Nephron (organoid): ENCODE measurements around the gene TCF4.

Source experiments
- H3K27ac Mint-ChIP-seq, 3 experiments: 2 replicates each; pipeline ENCODE4 v1.8.0; 2020; ENCODE audit warnings: mixed read lengths in 3 of 3, mild to moderate bottlenecking in 2 of 3, moderate library complexity in 1 of 3
- H3K27me3 Mint-ChIP-seq: 2 replicates; pipeline ENCODE4 v1.8.0; 2021; ENCODE audit warnings: low read depth, mild to moderate bottlenecking, moderate library complexity, mixed read lengths
- H3K36me3 Mint-ChIP-seq: 2 replicates; pipeline ENCODE4 v1.8.0; 2020; ENCODE audit warnings: low read depth, mixed read lengths
- H3K4me1 Mint-ChIP-seq: 2 replicates; pipeline ENCODE4 v1.8.0; 2020; ENCODE audit warnings: mixed read lengths
- H3K4me3 Mint-ChIP-seq, 3 experiments: 2 replicates each; pipeline ENCODE4 v1.8.0; 2020; ENCODE audit warnings: mild to moderate bottlenecking in 3 of 3, mixed read lengths in 3 of 3, moderate library complexity in 2 of 3
- H3K9me3 Mint-ChIP-seq: 2 replicates; pipeline ENCODE4 v1.8.0; 2020; ENCODE audit warnings: mixed read lengths
- CTCF ChIP-seq, 3 experiments: fragments of 200-600 bp; sonication (generic); IDR thresholded peaks; one replicate each; pipeline ENCODE4 v1.5.0; 2021; ENCODE audit warnings: antibody characterized with exemption in 3 of 3; ENCODE audit not compliant: unreplicated experiment in 3 of 3

The TCF4 gene

GRCh38 chr18:55261253-55261652 lies 326.7 kb downstream of the TCF4 start:
- H3K36me3 Mint-ChIP-seq = peaks cover 68% of the 10 kb centered on the region
- no peaks in the 10 kb centered on the region for H3K9me3 Mint-ChIP-seq
- no peaks in the 10 kb centered on the region for H3K27me3 Mint-ChIP-seq
- no peak overlapping the region for H3K4me3 Mint-ChIP-seq
- no peak overlapping the region for H3K27ac Mint-ChIP-seq
- H3K4me1 Mint-ChIP-seq = peaks cover 22% of the 10 kb centered on the region
- no peak for TF ChIP-seq CTCF (IDR thresholded peaks at IDR 0.05; ENCODE audit: unreplicated experiment in 3 of 3)

- Mint-ChIP-seq H3K36me3 (peaks cover 77% of the 10 kb centered on the region), H3K4me3 (no peak overlapping the region), H3K9me3 (no peaks in the 10 kb centered on the region), H3K27ac (no peak overlapping the region), H3K27me3 (no peaks in the 10 kb centered on the region), H3K4me1 (peaks cover under 1% of the 10 kb centered on the region)
- TF ChIP-seq CTCF (IDR thresholded peaks at IDR 0.05; ENCODE audit: unreplicated experiment in 3 of 3) = no peak
Observed at GRCh38 chr18:55258088-55258487, 329.9 kb downstream of the TCF4 start.

GRCh38 chr18:55256929-55257289 lies 331.1 kb downstream of the TCF4 start:
- Mint-ChIP-seq H3K36me3 (peaks cover 82% of the 10 kb centered on the region), H3K27me3 (no peaks in the 10 kb centered on the region), H3K4me1 (peaks cover 12% of the 10 kb centered on the region), H3K4me3 (no peak overlapping the region), H3K9me3 (no peaks in the 10 kb centered on the region), H3K27ac (no peak overlapping the region)
- TF ChIP-seq CTCF (IDR thresholded peaks at IDR 0.05; ENCODE audit: unreplicated experiment in 3 of 3) = no peak

GRCh38 chr18:55256226-55256928 lies 331.6 kb downstream of the TCF4 start:
- TF ChIP-seq CTCF (IDR thresholded peaks at IDR 0.05; ENCODE audit: unreplicated experiment in 3 of 3) = no peak
- Mint-ChIP-seq H3K27me3 (no peaks in the 10 kb centered on the region), H3K27ac (peak overlapping the region in 1 of 3 experiments; percentile 11), H3K36me3 (peaks cover 79% of the 10 kb centered on the region), H3K4me3 (no peak overlapping the region), H3K4me1 (peaks cover 17% of the 10 kb centered on the region), H3K9me3 (no peaks in the 10 kb centered on the region)

GRCh38 chr18:55253814-55254213 lies 334.2 kb downstream of the TCF4 start:
- peaks cover 71% of the 10 kb centered on the region for H3K36me3 Mint-ChIP-seq
- H3K4me1 Mint-ChIP-seq = peaks cover 32% of the 10 kb centered on the region
- TF ChIP-seq CTCF (IDR thresholded peaks at IDR 0.05; ENCODE audit: unreplicated experiment in 3 of 3) = no peak
- H3K27ac Mint-ChIP-seq = no peak overlapping the region
- no peaks in the 10 kb centered on the region for H3K9me3 Mint-ChIP-seq
- H3K4me3 Mint-ChIP-seq = no peak overlapping the region
- no peaks in the 10 kb centered on the region for H3K27me3 Mint-ChIP-seq

GRCh38 chr18:55252901-55253300 lies 335.1 kb downstream of the TCF4 start:
- no peaks in the 10 kb centered on the region for H3K9me3 Mint-ChIP-seq
- peaks cover 67% of the 10 kb centered on the region for H3K36me3 Mint-ChIP-seq
- H3K27ac Mint-ChIP-seq = peak overlapping the region in 2 of 3 experiments; percentile 33 to 92
- no peaks in the 10 kb centered on the region for H3K27me3 Mint-ChIP-seq
- TF ChIP-seq CTCF (IDR thresholded peaks at IDR 0.05; ENCODE audit: unreplicated experiment in 3 of 3) = no peak
- H3K4me3 Mint-ChIP-seq = no peak overlapping the region
- peaks cover 32% of the 10 kb centered on the region for H3K4me1 Mint-ChIP-seq
